WTC11 (cell line): ENCODE measurements around the gene SERP2.

Experiments used
- GRHL2 ChIP-seq: fragments of 250-450 bp; sonication (Bioruptor Pico); IDR thresholded peaks from 2 replicates; pipeline ENCODE4 v1.8.0; 2022; ENCODE audit warnings: mild to moderate bottlenecking, moderate library complexity; ENCODE audit not compliant: insufficient replicate concordance, severe bottlenecking
- KAT7 ChIP-seq: sonication (generic); formaldehyde crosslinking; IDR thresholded peaks from 2 replicates; pipeline ENCODE4 v1.8.1; 2023; ENCODE audit warnings: missing genetic modification reagents, mild to moderate bottlenecking, borderline replicate concordance
- RELA ChIP-seq: sonication (generic); formaldehyde crosslinking; IDR thresholded peaks from 2 replicates; pipeline ENCODE4 v1.8.1; 2022; ENCODE audit warnings: missing genetic modification reagents, mild to moderate bottlenecking, borderline replicate concordance
- SMAD3 ChIP-seq: sonication (generic); formaldehyde crosslinking; IDR thresholded peaks from 2 replicates; pipeline ENCODE4 v1.8.0; 2022; ENCODE audit warnings: missing genetic modification reagents, mild to moderate bottlenecking, borderline replicate concordance
- TCF7 ChIP-seq: sonication (generic); formaldehyde crosslinking; IDR thresholded peaks from 2 replicates; pipeline ENCODE4 v1.8.0; 2022; ENCODE audit warnings: mild to moderate bottlenecking, low read depth, missing genetic modification reagents, moderate library complexity
- TF ChIP-seq, protein P1 (sequence below): sonication (generic); formaldehyde crosslinking; IDR thresholded peaks from 2 replicates; pipeline ENCODE4 v1.8.1; 2022; ENCODE audit warnings: mild to moderate bottlenecking, moderate library complexity, missing genetic modification reagents
- TF ChIP-seq, protein P2 (sequence below): fragments of 200-600 bp; IDR thresholded peaks from 2 replicates; pipeline ENCODE4 v1.8.0; 2022; ENCODE audit warnings: antibody characterized with exemption
- TF ChIP-seq, protein P3 (sequence below): sonication (generic); formaldehyde crosslinking; IDR thresholded peaks from 2 replicates; pipeline ENCODE4 v1.8.1; 2023; ENCODE audit warnings: mild to moderate bottlenecking, missing genetic modification reagents, borderline replicate concordance
- TF ChIP-seq, protein P4 (sequence below): sonication (generic); formaldehyde crosslinking; IDR thresholded peaks from 2 replicates; pipeline ENCODE4 v1.8.0; 2022; ENCODE audit warnings: mild to moderate bottlenecking, missing genetic modification reagents
- TF ChIP-seq, protein P5 (sequence below): sonication (generic); formaldehyde crosslinking; IDR thresholded peaks from 2 replicates; pipeline ENCODE4 v1.8.1; 2023; ENCODE audit warnings: mild to moderate bottlenecking, missing genetic modification reagents
- TF ChIP-seq, protein P6 (sequence below): sonication (generic); formaldehyde crosslinking; IDR thresholded peaks from 2 replicates; pipeline ENCODE4 v1.8.1; 2022; ENCODE audit warnings: low read depth, missing genetic modification reagents, borderline replicate concordance
- TF ChIP-seq, protein P7 (sequence below): fragments of 250-450 bp; sonication (Bioruptor Pico); IDR thresholded peaks from 2 replicates; pipeline ENCODE4 v1.9.0; 2021; ENCODE audit warnings: mild to moderate bottlenecking, borderline replicate concordance
- TF ChIP-seq, protein P8 (sequence below): sonication (generic); formaldehyde crosslinking; IDR thresholded peaks from 2 replicates; pipeline ENCODE4 v1.8.1; 2023; ENCODE audit warnings: mild to moderate bottlenecking, missing genetic modification reagents
- TF ChIP-seq, protein P9 (sequence below): sonication (generic); formaldehyde crosslinking; IDR thresholded peaks from 2 replicates; pipeline ENCODE4 v1.8.1; 2022; ENCODE audit warnings: low read depth, mild to moderate bottlenecking, moderate library complexity, missing genetic modification reagents, borderline replicate concordance

DNA sequence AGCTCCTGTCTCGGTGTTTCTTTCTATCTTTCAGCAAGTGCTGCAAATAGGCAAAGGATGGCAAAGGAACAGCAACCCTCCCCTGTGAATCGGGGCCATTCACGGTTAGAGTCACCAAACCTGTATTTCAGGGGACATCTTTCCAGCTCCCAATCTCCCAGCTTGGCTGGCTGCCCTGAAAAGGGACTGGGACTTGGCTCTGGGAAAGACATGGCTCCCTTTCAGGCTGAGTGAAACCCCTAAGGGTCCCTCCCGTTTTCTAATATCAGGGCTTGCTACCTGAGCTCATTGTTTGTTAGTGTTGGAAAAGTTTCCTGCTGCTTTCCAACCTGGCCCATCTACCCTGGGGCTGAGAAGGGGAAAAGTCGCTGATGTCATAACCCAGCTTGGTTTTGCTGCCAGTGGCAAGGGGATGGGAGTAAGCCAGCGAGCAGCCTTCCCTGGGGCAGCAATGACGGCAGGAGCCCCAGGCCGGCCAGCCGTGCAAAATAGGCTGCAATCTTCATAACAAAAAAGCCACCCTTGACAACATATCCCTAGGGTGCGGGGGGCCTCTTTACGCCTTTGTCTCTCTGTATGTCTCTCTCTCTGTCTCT lies 29.9 kb downstream of the SERP2 start:
- no peak for TF ChIP-seq SMAD3 (CRISPR knock-in tag)
- TF ChIP-seq, protein P1, sequence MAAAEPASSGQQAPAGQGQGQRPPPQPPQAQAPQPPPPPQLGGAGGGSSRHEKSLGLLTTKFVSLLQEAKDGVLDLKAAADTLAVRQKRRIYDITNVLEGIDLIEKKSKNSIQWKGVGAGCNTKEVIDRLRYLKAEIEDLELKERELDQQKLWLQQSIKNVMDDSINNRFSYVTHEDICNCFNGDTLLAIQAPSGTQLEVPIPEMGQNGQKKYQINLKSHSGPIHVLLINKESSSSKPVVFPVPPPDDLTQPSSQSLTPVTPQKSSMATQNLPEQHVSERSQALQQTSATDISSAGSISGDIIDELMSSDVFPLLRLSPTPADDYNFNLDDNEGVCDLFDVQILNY (CRISPR knock-in tag): no peak
- no peak for TF ChIP-seq TCF7 (CRISPR knock-in tag)
- TF ChIP-seq, protein P2, sequence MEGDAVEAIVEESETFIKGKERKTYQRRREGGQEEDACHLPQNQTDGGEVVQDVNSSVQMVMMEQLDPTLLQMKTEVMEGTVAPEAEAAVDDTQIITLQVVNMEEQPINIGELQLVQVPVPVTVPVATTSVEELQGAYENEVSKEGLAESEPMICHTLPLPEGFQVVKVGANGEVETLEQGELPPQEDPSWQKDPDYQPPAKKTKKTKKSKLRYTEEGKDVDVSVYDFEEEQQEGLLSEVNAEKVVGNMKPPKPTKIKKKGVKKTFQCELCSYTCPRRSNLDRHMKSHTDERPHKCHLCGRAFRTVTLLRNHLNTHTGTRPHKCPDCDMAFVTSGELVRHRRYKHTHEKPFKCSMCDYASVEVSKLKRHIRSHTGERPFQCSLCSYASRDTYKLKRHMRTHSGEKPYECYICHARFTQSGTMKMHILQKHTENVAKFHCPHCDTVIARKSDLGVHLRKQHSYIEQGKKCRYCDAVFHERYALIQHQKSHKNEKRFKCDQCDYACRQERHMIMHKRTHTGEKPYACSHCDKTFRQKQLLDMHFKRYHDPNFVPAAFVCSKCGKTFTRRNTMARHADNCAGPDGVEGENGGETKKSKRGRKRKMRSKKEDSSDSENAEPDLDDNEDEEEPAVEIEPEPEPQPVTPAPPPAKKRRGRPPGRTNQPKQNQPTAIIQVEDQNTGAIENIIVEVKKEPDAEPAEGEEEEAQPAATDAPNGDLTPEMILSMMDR: no peak
- TF ChIP-seq RELA: no peak
- TF ChIP-seq, protein P3, sequence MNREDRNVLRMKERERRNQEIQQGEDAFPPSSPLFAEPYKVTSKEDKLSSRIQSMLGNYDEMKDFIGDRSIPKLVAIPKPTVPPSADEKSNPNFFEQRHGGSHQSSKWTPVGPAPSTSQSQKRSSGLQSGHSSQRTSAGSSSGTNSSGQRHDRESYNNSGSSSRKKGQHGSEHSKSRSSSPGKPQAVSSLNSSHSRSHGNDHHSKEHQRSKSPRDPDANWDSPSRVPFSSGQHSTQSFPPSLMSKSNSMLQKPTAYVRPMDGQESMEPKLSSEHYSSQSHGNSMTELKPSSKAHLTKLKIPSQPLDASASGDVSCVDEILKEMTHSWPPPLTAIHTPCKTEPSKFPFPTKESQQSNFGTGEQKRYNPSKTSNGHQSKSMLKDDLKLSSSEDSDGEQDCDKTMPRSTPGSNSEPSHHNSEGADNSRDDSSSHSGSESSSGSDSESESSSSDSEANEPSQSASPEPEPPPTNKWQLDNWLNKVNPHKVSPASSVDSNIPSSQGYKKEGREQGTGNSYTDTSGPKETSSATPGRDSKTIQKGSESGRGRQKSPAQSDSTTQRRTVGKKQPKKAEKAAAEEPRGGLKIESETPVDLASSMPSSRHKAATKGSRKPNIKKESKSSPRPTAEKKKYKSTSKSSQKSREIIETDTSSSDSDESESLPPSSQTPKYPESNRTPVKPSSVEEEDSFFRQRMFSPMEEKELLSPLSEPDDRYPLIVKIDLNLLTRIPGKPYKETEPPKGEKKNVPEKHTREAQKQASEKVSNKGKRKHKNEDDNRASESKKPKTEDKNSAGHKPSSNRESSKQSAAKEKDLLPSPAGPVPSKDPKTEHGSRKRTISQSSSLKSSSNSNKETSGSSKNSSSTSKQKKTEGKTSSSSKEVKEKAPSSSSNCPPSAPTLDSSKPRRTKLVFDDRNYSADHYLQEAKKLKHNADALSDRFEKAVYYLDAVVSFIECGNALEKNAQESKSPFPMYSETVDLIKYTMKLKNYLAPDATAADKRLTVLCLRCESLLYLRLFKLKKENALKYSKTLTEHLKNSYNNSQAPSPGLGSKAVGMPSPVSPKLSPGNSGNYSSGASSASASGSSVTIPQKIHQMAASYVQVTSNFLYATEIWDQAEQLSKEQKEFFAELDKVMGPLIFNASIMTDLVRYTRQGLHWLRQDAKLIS: no peak
- TF ChIP-seq, protein P4, sequence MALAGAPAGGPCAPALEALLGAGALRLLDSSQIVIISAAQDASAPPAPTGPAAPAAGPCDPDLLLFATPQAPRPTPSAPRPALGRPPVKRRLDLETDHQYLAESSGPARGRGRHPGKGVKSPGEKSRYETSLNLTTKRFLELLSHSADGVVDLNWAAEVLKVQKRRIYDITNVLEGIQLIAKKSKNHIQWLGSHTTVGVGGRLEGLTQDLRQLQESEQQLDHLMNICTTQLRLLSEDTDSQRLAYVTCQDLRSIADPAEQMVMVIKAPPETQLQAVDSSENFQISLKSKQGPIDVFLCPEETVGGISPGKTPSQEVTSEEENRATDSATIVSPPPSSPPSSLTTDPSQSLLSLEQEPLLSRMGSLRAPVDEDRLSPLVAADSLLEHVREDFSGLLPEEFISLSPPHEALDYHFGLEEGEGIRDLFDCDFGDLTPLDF (CRISPR knock-in tag): no peak
- TF ChIP-seq, protein P5, sequence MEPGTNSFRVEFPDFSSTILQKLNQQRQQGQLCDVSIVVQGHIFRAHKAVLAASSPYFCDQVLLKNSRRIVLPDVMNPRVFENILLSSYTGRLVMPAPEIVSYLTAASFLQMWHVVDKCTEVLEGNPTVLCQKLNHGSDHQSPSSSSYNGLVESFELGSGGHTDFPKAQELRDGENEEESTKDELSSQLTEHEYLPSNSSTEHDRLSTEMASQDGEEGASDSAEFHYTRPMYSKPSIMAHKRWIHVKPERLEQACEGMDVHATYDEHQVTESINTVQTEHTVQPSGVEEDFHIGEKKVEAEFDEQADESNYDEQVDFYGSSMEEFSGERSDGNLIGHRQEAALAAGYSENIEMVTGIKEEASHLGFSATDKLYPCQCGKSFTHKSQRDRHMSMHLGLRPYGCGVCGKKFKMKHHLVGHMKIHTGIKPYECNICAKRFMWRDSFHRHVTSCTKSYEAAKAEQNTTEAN (CRISPR knock-in tag): no peak
- no peak for TF ChIP-seq KAT7 (CRISPR knock-in tag)
- TF ChIP-seq, protein P6, sequence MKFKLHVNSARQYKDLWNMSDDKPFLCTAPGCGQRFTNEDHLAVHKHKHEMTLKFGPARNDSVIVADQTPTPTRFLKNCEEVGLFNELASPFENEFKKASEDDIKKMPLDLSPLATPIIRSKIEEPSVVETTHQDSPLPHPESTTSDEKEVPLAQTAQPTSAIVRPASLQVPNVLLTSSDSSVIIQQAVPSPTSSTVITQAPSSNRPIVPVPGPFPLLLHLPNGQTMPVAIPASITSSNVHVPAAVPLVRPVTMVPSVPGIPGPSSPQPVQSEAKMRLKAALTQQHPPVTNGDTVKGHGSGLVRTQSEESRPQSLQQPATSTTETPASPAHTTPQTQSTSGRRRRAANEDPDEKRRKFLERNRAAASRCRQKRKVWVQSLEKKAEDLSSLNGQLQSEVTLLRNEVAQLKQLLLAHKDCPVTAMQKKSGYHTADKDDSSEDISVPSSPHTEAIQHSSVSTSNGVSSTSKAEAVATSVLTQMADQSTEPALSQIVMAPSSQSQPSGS: no peak
- TF ChIP-seq, protein P7, sequence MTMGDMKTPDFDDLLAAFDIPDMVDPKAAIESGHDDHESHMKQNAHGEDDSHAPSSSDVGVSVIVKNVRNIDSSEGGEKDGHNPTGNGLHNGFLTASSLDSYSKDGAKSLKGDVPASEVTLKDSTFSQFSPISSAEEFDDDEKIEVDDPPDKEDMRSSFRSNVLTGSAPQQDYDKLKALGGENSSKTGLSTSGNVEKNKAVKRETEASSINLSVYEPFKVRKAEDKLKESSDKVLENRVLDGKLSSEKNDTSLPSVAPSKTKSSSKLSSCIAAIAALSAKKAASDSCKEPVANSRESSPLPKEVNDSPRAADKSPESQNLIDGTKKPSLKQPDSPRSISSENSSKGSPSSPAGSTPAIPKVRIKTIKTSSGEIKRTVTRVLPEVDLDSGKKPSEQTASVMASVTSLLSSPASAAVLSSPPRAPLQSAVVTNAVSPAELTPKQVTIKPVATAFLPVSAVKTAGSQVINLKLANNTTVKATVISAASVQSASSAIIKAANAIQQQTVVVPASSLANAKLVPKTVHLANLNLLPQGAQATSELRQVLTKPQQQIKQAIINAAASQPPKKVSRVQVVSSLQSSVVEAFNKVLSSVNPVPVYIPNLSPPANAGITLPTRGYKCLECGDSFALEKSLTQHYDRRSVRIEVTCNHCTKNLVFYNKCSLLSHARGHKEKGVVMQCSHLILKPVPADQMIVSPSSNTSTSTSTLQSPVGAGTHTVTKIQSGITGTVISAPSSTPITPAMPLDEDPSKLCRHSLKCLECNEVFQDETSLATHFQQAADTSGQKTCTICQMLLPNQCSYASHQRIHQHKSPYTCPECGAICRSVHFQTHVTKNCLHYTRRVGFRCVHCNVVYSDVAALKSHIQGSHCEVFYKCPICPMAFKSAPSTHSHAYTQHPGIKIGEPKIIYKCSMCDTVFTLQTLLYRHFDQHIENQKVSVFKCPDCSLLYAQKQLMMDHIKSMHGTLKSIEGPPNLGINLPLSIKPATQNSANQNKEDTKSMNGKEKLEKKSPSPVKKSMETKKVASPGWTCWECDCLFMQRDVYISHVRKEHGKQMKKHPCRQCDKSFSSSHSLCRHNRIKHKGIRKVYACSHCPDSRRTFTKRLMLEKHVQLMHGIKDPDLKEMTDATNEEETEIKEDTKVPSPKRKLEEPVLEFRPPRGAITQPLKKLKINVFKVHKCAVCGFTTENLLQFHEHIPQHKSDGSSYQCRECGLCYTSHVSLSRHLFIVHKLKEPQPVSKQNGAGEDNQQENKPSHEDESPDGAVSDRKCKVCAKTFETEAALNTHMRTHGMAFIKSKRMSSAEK (CRISPR knock-in tag): no peak
- TF ChIP-seq, protein P8, sequence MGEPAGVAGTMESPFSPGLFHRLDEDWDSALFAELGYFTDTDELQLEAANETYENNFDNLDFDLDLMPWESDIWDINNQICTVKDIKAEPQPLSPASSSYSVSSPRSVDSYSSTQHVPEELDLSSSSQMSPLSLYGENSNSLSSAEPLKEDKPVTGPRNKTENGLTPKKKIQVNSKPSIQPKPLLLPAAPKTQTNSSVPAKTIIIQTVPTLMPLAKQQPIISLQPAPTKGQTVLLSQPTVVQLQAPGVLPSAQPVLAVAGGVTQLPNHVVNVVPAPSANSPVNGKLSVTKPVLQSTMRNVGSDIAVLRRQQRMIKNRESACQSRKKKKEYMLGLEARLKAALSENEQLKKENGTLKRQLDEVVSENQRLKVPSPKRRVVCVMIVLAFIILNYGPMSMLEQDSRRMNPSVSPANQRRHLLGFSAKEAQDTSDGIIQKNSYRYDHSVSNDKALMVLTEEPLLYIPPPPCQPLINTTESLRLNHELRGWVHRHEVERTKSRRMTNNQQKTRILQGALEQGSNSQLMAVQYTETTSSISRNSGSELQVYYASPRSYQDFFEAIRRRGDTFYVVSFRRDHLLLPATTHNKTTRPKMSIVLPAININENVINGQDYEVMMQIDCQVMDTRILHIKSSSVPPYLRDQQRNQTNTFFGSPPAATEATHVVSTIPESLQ: no peak
- TF ChIP-seq, protein P9, sequence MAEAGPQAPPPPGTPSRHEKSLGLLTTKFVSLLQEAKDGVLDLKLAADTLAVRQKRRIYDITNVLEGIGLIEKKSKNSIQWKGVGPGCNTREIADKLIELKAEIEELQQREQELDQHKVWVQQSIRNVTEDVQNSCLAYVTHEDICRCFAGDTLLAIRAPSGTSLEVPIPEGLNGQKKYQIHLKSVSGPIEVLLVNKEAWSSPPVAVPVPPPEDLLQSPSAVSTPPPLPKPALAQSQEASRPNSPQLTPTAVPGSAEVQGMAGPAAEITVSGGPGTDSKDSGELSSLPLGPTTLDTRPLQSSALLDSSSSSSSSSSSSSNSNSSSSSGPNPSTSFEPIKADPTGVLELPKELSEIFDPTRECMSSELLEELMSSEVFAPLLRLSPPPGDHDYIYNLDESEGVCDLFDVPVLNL: no peak
- no peak for TF ChIP-seq GRHL2
